Keratinocyte (primary cell): ENCODE results near the gene REPS2. TPM values are rescaled to one million over a fixed set of nuclear protein-coding genes. Genes with fewer than 3 reads are reported as not detected.

Source experiments
- DNase-seq: peaks from one replicate; pipeline ENCODE4 v3.0.0-alpha.2; 2011; ENCODE audit warnings: low read depth, missing footprints, low spot score
- FAIRE-seq: peaks from 2 replicates; lab custom pipeline; 2011; peaks lifted over from hg19 to GRCh38; lab: Jason Lieb, UNC
- H2AFZ ChIP-seq: 2 replicates; pipeline ENCODE4 v1.6.0; 2012; ENCODE audit warnings: low read length, control low read depth, inconsistent platforms; ENCODE audit not compliant: control insufficient read depth
- H3K27ac ChIP-seq: 2 replicates; pipeline ENCODE4 v1.5.1; 2011; ENCODE audit warnings: low read length; ENCODE audit not compliant: control insufficient read depth, insufficient read depth
- H3K27me3 ChIP-seq: 3 replicates; pipeline ENCODE4 v1.6.0; 2011; ENCODE audit warnings: low read length; ENCODE audit not compliant: control insufficient read depth, insufficient read depth; ENCODE audit errors: extremely low read depth
- H3K36me3 ChIP-seq, 2 experiments: 2 replicates in 1 of 2; 3 replicates in 1 of 2; pipeline ENCODE4 v1.5.1; 2011; ENCODE audit warnings: low read length in 2 of 2, mild to moderate bottlenecking in 1 of 2; ENCODE audit not compliant: control insufficient read depth in 2 of 2, insufficient read depth in 2 of 2; ENCODE audit errors: extremely low read depth in 1 of 2
- H3K4me1 ChIP-seq: 3 replicates; pipeline ENCODE4 v1.5.1; 2011; ENCODE audit warnings: low read length; ENCODE audit not compliant: control insufficient read depth, insufficient read depth; ENCODE audit errors: extremely low read depth
- H3K4me2 ChIP-seq: 3 replicates; pipeline ENCODE4 v1.6.0; 2011; ENCODE audit warnings: low read depth, low read length; ENCODE audit not compliant: control insufficient read depth, insufficient read depth; ENCODE audit errors: extremely low read depth
- H3K4me3 ChIP-seq, 3 experiments: fragments of 200-600 bp in 1 of 3; sonication (generic) in 1 of 3; 2 replicates in 2 of 3; 3 replicates in 1 of 3; pipeline ENCODE4 v1.5.1; 2011 to 2016; ENCODE audit warnings: low read length in 3 of 3, mild to moderate bottlenecking in 3 of 3, control low read depth in 2 of 3, inconsistent platforms in 1 of 3, low read depth in 1 of 3, mixed read lengths in 1 of 3, mixed run types in 1 of 3, moderate library complexity in 1 of 3; ENCODE audit not compliant: control insufficient read depth in 2 of 3, insufficient read depth in 2 of 3; ENCODE audit errors: extremely low read depth in 1 of 3
- H3K79me2 ChIP-seq: 2 replicates; pipeline ENCODE4 v1.6.0; 2012; ENCODE audit warnings: low read length; ENCODE audit not compliant: control insufficient read depth, insufficient read depth
- H3K9ac ChIP-seq: 3 replicates; pipeline ENCODE4 v1.6.0; 2011; ENCODE audit warnings: low read length; ENCODE audit not compliant: control insufficient read depth, insufficient read depth; ENCODE audit errors: extremely low read depth
- H3K9me1 ChIP-seq: 3 replicates; pipeline ENCODE4 v1.6.0; 2011; ENCODE audit warnings: low read length; ENCODE audit not compliant: control insufficient read depth, insufficient read depth; ENCODE audit errors: extremely low read depth
- H3K9me3 ChIP-seq: 2 replicates; pipeline ENCODE4 v1.5.1; 2012; ENCODE audit warnings: low read depth, low read length; ENCODE audit not compliant: control insufficient read depth
- H4K20me1 ChIP-seq: 3 replicates; pipeline ENCODE4 v1.6.0; 2011; ENCODE audit warnings: low read length; ENCODE audit not compliant: control insufficient read depth, insufficient read depth; ENCODE audit errors: extremely low read depth
- EZH2 ChIP-seq: IDR thresholded peaks from one replicate; pipeline ENCODE4 v1.6.1; 2012; ENCODE audit warnings: inconsistent platforms, mild to moderate bottlenecking, low read length, moderate library complexity
- dilution Hi-C: fragments of 300-500 bp; cut with MboI; formaldehyde crosslinking; loops from one replicate; pipeline ENCODE4 v1.7.0; 2020; ENCODE audit warnings: low sequenced_read_pairs; ENCODE audit not compliant: extremely low pct_ligation_motif_present
- polyA plus RNA-seq, 5 experiments: library from polyadenylated mRNA; depleted of rRNA in 3 of 5; stranded (reverse) in 3 of 5; stranded (forward) in 1 of 5; unstranded in 1 of 5; fragments of >200 nt; gene quantifications; 1 replicate in 1 of 5; 2 replicates in 3 of 5; 3 replicates in 1 of 5; pipeline versions ENCODE4 v1.2.1 to v1.2.3, GENCODE V29; 2011 to 2012; ENCODE audit warnings: missing spikeins in 2 of 5, low read depth in 1 of 5, low replicate concordance in 1 of 5
- TF ChIP-seq, protein P1 (sequence below), 3 experiments: IDR thresholded peaks in 1 of 3; conservative IDR thresholded peaks in 1 of 3; optimal IDR thresholded peaks in 1 of 3; 2 replicates in 2 of 3; 3 replicates in 1 of 3; pipeline versions ENCODE3 to v1.5.1; 2011; ENCODE audit warnings: low read length in 3 of 3, mild to moderate bottlenecking in 3 of 3, moderate library complexity in 2 of 3, control low read depth in 1 of 3, inconsistent platforms in 1 of 3; ENCODE audit not compliant: insufficient read depth in 2 of 3; ENCODE audit errors: extremely low read depth in 1 of 3

REPS2 gene
- polyA plus RNA-seq, 1 donor (not counting 4 experiments of a cell fraction or from before 2014, with no cell fraction given) = 2.4 TPM

DNA sequence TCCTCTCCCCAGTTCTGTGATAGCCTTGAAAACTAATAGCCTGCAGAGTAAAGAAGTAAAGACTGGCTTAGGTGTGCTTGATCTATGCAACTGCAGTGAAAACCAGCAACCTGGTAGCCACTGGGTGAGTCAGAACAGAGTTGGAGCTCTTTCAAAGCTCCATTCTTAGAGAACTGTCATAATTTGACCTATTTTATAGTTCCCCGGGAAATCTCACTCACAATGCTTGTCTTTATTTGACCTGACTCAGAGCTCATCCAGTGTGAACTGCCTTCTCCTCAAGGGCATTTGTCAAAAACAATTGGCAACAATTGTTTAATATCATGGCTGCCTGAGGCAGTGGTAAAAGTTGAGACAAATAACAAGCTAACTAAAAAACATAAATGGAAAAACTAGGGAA, 215.5 kb downstream of the REPS2 start:
- Histone ChIP-seq H3K27ac (no peak overlapping the region), H3K9me1 (no peaks in the 10 kb centered on the region), H3K9ac (no peak overlapping the region), H3K4me2 (no peak overlapping the region), H3K4me3 (no peak overlapping the region), H4K20me1 (no peaks in the 10 kb centered on the region), H3K79me2 (no peaks in the 10 kb centered on the region), H2AFZ (no peak overlapping the region), H3K27me3 (peaks cover 5% of the 10 kb centered on the region), H3K9me3 (no peaks in the 10 kb centered on the region), H3K36me3 (no peaks in the 10 kb centered on the region), H3K4me1 (no peaks in the 10 kb centered on the region)
- TF ChIP-seq, protein P1, sequence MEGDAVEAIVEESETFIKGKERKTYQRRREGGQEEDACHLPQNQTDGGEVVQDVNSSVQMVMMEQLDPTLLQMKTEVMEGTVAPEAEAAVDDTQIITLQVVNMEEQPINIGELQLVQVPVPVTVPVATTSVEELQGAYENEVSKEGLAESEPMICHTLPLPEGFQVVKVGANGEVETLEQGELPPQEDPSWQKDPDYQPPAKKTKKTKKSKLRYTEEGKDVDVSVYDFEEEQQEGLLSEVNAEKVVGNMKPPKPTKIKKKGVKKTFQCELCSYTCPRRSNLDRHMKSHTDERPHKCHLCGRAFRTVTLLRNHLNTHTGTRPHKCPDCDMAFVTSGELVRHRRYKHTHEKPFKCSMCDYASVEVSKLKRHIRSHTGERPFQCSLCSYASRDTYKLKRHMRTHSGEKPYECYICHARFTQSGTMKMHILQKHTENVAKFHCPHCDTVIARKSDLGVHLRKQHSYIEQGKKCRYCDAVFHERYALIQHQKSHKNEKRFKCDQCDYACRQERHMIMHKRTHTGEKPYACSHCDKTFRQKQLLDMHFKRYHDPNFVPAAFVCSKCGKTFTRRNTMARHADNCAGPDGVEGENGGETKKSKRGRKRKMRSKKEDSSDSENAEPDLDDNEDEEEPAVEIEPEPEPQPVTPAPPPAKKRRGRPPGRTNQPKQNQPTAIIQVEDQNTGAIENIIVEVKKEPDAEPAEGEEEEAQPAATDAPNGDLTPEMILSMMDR (optimal IDR thresholded peaks at IDR 0.05 in 1 of 3, IDR thresholded peaks at IDR 0.05 in 1 of 3, conservative IDR thresholded peaks at IDR 0.05 in 1 of 3; ENCODE audit: extremely low read depth in 1 of 3, insufficient read depth in 2 of 3, low read length in 3 of 3) = no peak
- TF ChIP-seq EZH2 = no peak
- dilution Hi-C loops = no loop called here
- DNase-seq (no peak), FAIRE-seq (no peak)

DNA sequence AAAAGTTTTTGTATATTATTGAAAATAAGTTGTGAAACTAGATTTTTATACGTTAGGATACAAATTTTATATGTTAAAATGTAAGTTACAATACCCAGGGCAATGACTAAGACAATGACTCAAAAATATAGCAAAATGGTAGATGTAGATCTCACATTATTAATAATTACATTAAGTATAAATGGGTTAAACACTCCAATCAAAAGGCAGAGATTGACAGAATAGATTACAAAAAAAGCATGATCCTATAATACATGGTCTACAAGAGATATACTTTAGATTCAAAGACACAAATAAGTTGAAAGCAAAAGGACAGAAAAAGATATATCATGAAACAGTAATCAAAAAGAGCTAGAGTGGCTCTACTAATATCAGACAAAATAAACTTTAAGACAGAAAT, 217.6 kb downstream of the REPS2 start:
- Histone ChIP-seq H4K20me1 (no peaks in the 10 kb centered on the region), H3K27ac (no peak overlapping the region), H3K9me1 (no peaks in the 10 kb centered on the region), H3K4me1 (no peaks in the 10 kb centered on the region), H3K9me3 (no peaks in the 10 kb centered on the region), H3K79me2 (no peaks in the 10 kb centered on the region), H3K4me3 (no peak overlapping the region), H3K9ac (no peak overlapping the region), H3K4me2 (no peak overlapping the region), H3K27me3 (no peaks in the 10 kb centered on the region), H2AFZ (no peak overlapping the region), H3K36me3 (no peaks in the 10 kb centered on the region)
- FAIRE-seq = no peak
- dilution Hi-C loops = no loop called here
- DNase-seq = no peak
- TF ChIP-seq EZH2 = no peak
- TF ChIP-seq, protein P1 (optimal IDR thresholded peaks at IDR 0.05 in 1 of 3, IDR thresholded peaks at IDR 0.05 in 1 of 3, conservative IDR thresholded peaks at IDR 0.05 in 1 of 3; ENCODE audit: extremely low read depth in 1 of 3, insufficient read depth in 2 of 3, low read length in 3 of 3) = no peak
